MM.1S (cell line): Measurements from ENCODE around the gene CERS6.

ENCODE experiments used
- DNase-seq: peaks from one replicate; pipeline ENCODE4 v3.0.0-alpha.2; 2015
- H2AFZ ChIP-seq: fragments of 300-600 bp; sonication (generic); 2 replicates; pipeline ENCODE4 v1.6.0; 2016; ENCODE audit warnings: antibody characterized with exemption, low read length
- H3F3A ChIP-seq: fragments of 300-600 bp; sonication (generic); 2 replicates; pipeline ENCODE4 v1.6.1; 2016; ENCODE audit warnings: mild to moderate bottlenecking, antibody characterized with exemption, low read length, moderate library complexity, mixed read lengths; ENCODE audit not compliant: insufficient read depth
- H3K27ac ChIP-seq: fragments of 300-600 bp; sonication (generic); 2 replicates; pipeline ENCODE4 v1.5.1; 2016; ENCODE audit warnings: mild to moderate bottlenecking, low read length
- H3K27me3 ChIP-seq: fragments of 300-600 bp; sonication (generic); replicated peaks from 2 replicates; pipeline ENCODE4 v1.6.0; 2016; ENCODE audit warnings: low read length; ENCODE audit not compliant: insufficient read depth
- H3K36me3 ChIP-seq: fragments of 300-600 bp; sonication (generic); replicated peaks from 2 replicates; pipeline ENCODE4 v1.6.1; 2016; ENCODE audit warnings: mild to moderate bottlenecking, low read length, mixed read lengths; ENCODE audit not compliant: insufficient read depth
- H3K4me1 ChIP-seq: fragments of 300-600 bp; sonication (generic); 2 replicates; pipeline ENCODE4 v1.6.1; 2016; ENCODE audit warnings: low read length, mixed read lengths
- H3K4me2 ChIP-seq: fragments of 300-600 bp; sonication (generic); 2 replicates; pipeline ENCODE4 v1.6.0; 2016; ENCODE audit warnings: low read depth, low read length
- H3K4me3 ChIP-seq: fragments of 300-600 bp; sonication (generic); 2 replicates; pipeline ENCODE4 v1.5.1; 2016; ENCODE audit warnings: low read length, mixed read lengths
- H3K79me2 ChIP-seq: fragments of 300-600 bp; sonication (generic); 2 replicates; pipeline ENCODE4 v1.6.1; 2016; ENCODE audit warnings: mixed run types, low read length, mixed read lengths
- H3K9ac ChIP-seq: fragments of 300-600 bp; sonication (generic); 2 replicates; pipeline ENCODE4 v1.6.1; 2016; ENCODE audit warnings: low read length, mixed read lengths
- H3K9me2 ChIP-seq: fragments of 300-600 bp; sonication (generic); replicated peaks from 2 replicates; pipeline ENCODE4 v1.6.1; 2016; ENCODE audit warnings: mild to moderate bottlenecking, low read length, mixed read lengths; ENCODE audit not compliant: insufficient read depth
- H3K9me3 ChIP-seq: fragments of 300-600 bp; sonication (generic); replicated peaks from 2 replicates; pipeline ENCODE4 v1.6.1; 2016; ENCODE audit warnings: mild to moderate bottlenecking, low read length, mixed read lengths; ENCODE audit not compliant: insufficient read depth
- H4K20me1 ChIP-seq: fragments of 300-600 bp; sonication (generic); 2 replicates; pipeline ENCODE4 v1.6.1; 2016; ENCODE audit warnings: mild to moderate bottlenecking, low read length, moderate library complexity, mixed read lengths; ENCODE audit not compliant: insufficient read depth
- EZH2 ChIP-seq: fragments of 300-600 bp; sonication (generic); optimal IDR thresholded peaks from 2 replicates; pipeline ENCODE3; 2017; ENCODE audit warnings: low read depth, mild to moderate bottlenecking, antibody characterized with exemption, low read length, mixed read lengths
- EZH2phosphoT487 ChIP-seq: fragments of 300-600 bp; sonication (generic); IDR thresholded peaks from 2 replicates; pipeline ENCODE4 v1.6.1; 2018; ENCODE audit warnings: antibody characterized with exemption, low read length
- TF ChIP-seq, protein P1 (sequence below): fragments of 300-600 bp; sonication (generic); IDR thresholded peaks from 2 replicates; pipeline ENCODE4 v1.5.1; 2016; ENCODE audit warnings: antibody characterized with exemption, low read length, mixed read lengths

CERS6 gene

DNA sequence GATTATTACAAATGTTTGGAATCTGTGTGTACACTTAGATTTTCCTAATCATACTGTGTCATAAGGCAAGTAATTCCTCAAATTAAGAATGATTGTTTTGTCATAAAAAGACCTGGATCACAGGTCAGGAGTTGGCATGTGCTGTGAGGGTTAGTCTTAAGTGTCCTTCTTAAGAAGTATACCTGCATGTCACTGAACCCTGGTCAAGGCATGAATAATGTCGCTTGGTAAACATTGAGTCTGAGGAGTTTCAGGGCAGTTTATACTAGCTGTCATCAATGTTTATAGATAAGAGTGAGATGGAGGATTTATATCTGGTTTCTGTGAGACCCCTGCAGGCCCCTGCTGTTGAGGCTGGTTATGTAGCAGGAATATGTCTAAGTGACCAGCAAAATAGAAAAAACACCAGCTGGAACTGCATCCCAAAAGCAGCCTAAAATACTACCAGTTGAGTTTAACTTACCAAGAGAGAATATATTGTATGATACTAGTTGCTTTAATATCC is 234.4 kb downstream of the CERS6 start:
- Histone ChIP-seq H3K27me3 (no peaks in the 10 kb centered on the region), H3F3A (no peaks in the 10 kb centered on the region), H2AFZ (no peak overlapping the region), H4K20me1 (no peaks in the 10 kb centered on the region), H3K9me3 (no peaks in the 10 kb centered on the region), H3K36me3 (no peaks in the 10 kb centered on the region), H3K9ac (no peak overlapping the region), H3K27ac (no peak overlapping the region), H3K4me1 (no peaks in the 10 kb centered on the region), H3K4me3 (no peak overlapping the region), H3K9me2 (no peaks in the 10 kb centered on the region), H3K4me2 (no peak overlapping the region), H3K79me2 (no peaks in the 10 kb centered on the region)
- DNase-seq = no peak
- TF ChIP-seq, protein P1, sequence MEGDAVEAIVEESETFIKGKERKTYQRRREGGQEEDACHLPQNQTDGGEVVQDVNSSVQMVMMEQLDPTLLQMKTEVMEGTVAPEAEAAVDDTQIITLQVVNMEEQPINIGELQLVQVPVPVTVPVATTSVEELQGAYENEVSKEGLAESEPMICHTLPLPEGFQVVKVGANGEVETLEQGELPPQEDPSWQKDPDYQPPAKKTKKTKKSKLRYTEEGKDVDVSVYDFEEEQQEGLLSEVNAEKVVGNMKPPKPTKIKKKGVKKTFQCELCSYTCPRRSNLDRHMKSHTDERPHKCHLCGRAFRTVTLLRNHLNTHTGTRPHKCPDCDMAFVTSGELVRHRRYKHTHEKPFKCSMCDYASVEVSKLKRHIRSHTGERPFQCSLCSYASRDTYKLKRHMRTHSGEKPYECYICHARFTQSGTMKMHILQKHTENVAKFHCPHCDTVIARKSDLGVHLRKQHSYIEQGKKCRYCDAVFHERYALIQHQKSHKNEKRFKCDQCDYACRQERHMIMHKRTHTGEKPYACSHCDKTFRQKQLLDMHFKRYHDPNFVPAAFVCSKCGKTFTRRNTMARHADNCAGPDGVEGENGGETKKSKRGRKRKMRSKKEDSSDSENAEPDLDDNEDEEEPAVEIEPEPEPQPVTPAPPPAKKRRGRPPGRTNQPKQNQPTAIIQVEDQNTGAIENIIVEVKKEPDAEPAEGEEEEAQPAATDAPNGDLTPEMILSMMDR = no peak
- TF ChIP-seq EZH2phosphoT487 (no peak), EZH2 (no peak)

DNA sequence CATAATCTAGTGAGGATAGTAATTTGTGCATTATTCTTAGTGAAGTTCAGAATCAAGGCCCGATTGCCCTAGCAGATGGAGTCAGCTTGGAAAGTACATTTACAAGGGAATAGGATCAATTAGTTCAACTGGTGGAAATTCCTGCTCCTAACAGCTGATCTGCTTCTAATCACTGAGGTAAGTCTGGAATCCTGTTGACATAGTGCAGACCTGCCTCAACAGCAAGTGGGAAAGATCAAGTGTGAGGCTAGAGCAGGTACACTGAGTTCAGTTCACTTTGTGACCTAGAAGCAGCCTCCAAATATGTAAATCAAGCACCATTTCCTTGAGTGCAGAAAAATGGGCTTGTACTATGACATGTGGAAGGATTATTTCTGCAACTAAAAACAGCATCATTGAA is 235.1 kb downstream of the CERS6 start:
- no peaks in the 10 kb centered on the region for H3K36me3 ChIP-seq
- H4K20me1 ChIP-seq = no peaks in the 10 kb centered on the region
- no peak overlapping the region for H3K4me3 ChIP-seq
- H3K9me2 ChIP-seq = no peaks in the 10 kb centered on the region
- H3K4me2 ChIP-seq = no peak overlapping the region
- H3F3A ChIP-seq = no peaks in the 10 kb centered on the region
- no peaks in the 10 kb centered on the region for H3K79me2 ChIP-seq
- no peaks in the 10 kb centered on the region for H3K4me1 ChIP-seq
- H3K9ac ChIP-seq = no peak overlapping the region
- TF ChIP-seq, protein P1 = no peak
- TF ChIP-seq EZH2phosphoT487 (no peak), EZH2 (no peak)
- H2AFZ ChIP-seq = no peak overlapping the region
- no peak for DNase-seq
- H3K9me3 ChIP-seq = no peaks in the 10 kb centered on the region
- no peak overlapping the region for H3K27ac ChIP-seq
- H3K27me3 ChIP-seq = no peaks in the 10 kb centered on the region

DNA sequence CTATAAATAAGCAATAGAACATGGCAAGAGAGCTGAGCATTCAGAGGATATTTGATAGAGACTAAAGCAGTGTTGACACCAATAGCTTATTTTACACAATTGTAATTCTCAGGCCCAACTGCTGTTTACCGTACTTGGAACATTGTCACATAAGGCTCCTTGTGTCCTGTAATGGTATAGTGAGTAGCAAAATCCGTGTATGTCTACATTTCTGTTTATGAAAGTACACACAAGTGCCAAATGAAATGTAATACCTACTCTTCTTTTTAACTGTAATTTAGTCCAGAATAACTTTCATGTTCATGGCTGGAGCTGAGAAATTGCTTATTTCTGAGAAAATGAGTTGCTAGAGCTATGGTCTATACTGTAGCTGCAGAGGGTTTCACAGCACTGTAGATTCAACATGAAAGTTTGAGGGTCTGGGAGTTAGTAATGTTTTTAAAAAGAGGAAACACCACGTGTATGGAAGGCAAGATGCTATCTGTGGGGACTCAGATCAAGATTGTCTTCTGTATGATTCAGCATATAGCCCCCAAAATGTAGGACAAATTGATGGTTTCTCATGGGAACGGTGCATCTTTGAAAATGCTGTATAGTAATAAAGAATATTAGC is 236.2 kb downstream of the CERS6 start:
- H3K36me3 ChIP-seq = no peaks in the 10 kb centered on the region
- no peaks in the 10 kb centered on the region for H3K4me1 ChIP-seq
- no peaks in the 10 kb centered on the region for H3K9me3 ChIP-seq
- no peaks in the 10 kb centered on the region for H4K20me1 ChIP-seq
- no peak overlapping the region for H2AFZ ChIP-seq
- no peaks in the 10 kb centered on the region for H3F3A ChIP-seq
- no peaks in the 10 kb centered on the region for H3K9me2 ChIP-seq
- no peak for TF ChIP-seq EZH2phosphoT487
- TF ChIP-seq, protein P1 = no peak
- no peak for TF ChIP-seq EZH2
- no peaks in the 10 kb centered on the region for H3K27me3 ChIP-seq
- DNase-seq = no peak
- H3K79me2 ChIP-seq = no peaks in the 10 kb centered on the region
- H3K27ac ChIP-seq = no peak overlapping the region
- H3K4me3 ChIP-seq = no peak overlapping the region
- no peak overlapping the region for H3K9ac ChIP-seq
- no peak overlapping the region for H3K4me2 ChIP-seq
